Endodermal cell (in vitro differentiated cells): Measurements from ENCODE around the gene ITGA2B. TPM values are rescaled to one million over a fixed set of nuclear protein-coding genes. Genes with fewer than 3 reads are reported as not detected.

Source experiments
- DNase-seq: peaks from one replicate; pipeline ENCODE4 v3.0.0-alpha.2; 2017
- H3K27ac ChIP-seq: 2 replicates; pipeline ENCODE4 v1.5.1; 2013; ENCODE audit warnings: mild to moderate bottlenecking, low read depth, low read length, moderate library complexity
- H3K27me3 ChIP-seq: 2 replicates; pipeline ENCODE4 v1.6.1; 2013; ENCODE audit warnings: mild to moderate bottlenecking, low read length, moderate library complexity; ENCODE audit not compliant: insufficient read depth, control insufficient read depth, poor library complexity, severe bottlenecking
- H3K36me3 ChIP-seq: 2 replicates; pipeline ENCODE4 v1.7.0; 2013; ENCODE audit warnings: mild to moderate bottlenecking, low read length, moderate library complexity; ENCODE audit not compliant: control insufficient read depth, insufficient read depth
- H3K4me1 ChIP-seq: one replicate; pipeline ENCODE4 v1.7.0; 2013; ENCODE audit warnings: low read length; ENCODE audit not compliant: control insufficient read depth, insufficient read depth
- H3K4me3 ChIP-seq: 2 replicates; pipeline ENCODE4 v1.5.1; 2013; ENCODE audit warnings: mild to moderate bottlenecking, low read length, moderate library complexity
- H3K9ac ChIP-seq: 2 replicates; pipeline ENCODE4 v1.6.1; 2013; ENCODE audit warnings: mild to moderate bottlenecking, low read length, moderate library complexity; ENCODE audit not compliant: poor library complexity, severe bottlenecking; ENCODE audit errors: extremely low read depth
- H3K9me3 ChIP-seq: 2 replicates; pipeline ENCODE4 v1.6.1; 2013; ENCODE audit warnings: mild to moderate bottlenecking, low read length, moderate library complexity; ENCODE audit not compliant: control insufficient read depth
- H3K27ac Mint-ChIP-seq: 2 replicates; pipeline ENCODE4 v1.8.0; 2020; ENCODE audit warnings: mixed read lengths
- H3K27me3 Mint-ChIP-seq: 2 replicates; pipeline ENCODE4 v1.8.0; 2021; ENCODE audit warnings: mild to moderate bottlenecking, mixed read lengths; ENCODE audit not compliant: insufficient read depth
- H3K36me3 Mint-ChIP-seq: 2 replicates; pipeline ENCODE4 v1.8.0; 2020; ENCODE audit warnings: low read depth, mixed read lengths
- H3K4me1 Mint-ChIP-seq: 2 replicates; pipeline ENCODE4 v1.8.0; 2020; ENCODE audit warnings: mixed read lengths
- H3K4me3 Mint-ChIP-seq: 2 replicates; pipeline ENCODE4 v1.8.0; 2020; ENCODE audit warnings: mild to moderate bottlenecking, moderate library complexity, mixed read lengths
- H3K9me3 Mint-ChIP-seq: 2 replicates; pipeline ENCODE4 v1.8.0; 2020; ENCODE audit warnings: mild to moderate bottlenecking, mixed read lengths
- WGBS, 2 experiments: methylation state at CpG; one replicate each; pipeline versions ENCODE4 v1.1.5 to v1.1.7; 2013; ENCODE audit warnings: missing lambda C conversion rate in 2 of 2, mixed read lengths in 1 of 2; ENCODE audit not compliant: insufficient coverage in 1 of 2, insufficient read length in 1 of 2; 5-methylcytosine and 5-hydroxymethylcytosine counted together
- total RNA-seq, 2 donors: library from RNA; stranded (reverse); fragmentation: NEBNext Ultra II Directional in 1 of 2; extraction: Animal tissue kit (Norgen Biotek cat#: 25700) in 1 of 2; gene quantifications; 2 replicates in 1 of 2; 3 replicates in 1 of 2; pipeline ENCODE4 v1.2.1, GENCODE V29; 2021
- TF ChIP-seq, protein P1 (sequence below): fragments of 200-600 bp; sonication (generic); conservative IDR thresholded peaks from 2 replicates; pipeline ENCODE4 v1.5.0; 2021; ENCODE audit warnings: antibody characterized with exemption, mild to moderate bottlenecking

Gene ITGA2B
- total RNA-seq, 2 donors from 2014 or later, result 5.2 to 8.5 TPM

GRCh38 chr17:44400226-44400847 is 10.9 kb upstream of the ITGA2B start:
- 98 to 100% methylated on average over 2 to 3 of the region's 3 CpGs for WGBS, 2 experiments
- H3K9ac ChIP-seq, result no peak overlapping the region
- no peak overlapping the region for H3K27ac ChIP-seq
- no peaks in the 10 kb centered on the region for H3K27me3 ChIP-seq
- H3K4me1 ChIP-seq, result no peaks in the 10 kb centered on the region
- Mint-ChIP-seq H3K4me1 (no peaks in the 10 kb centered on the region), H3K4me3 (no peak overlapping the region), H3K27ac (peak overlapping the region; percentile 16), H3K27me3 (no peaks in the 10 kb centered on the region), H3K36me3 (peaks cover 55% of the 10 kb centered on the region), H3K9me3 (no peaks in the 10 kb centered on the region)
- no peak overlapping the region for H3K4me3 ChIP-seq
- no peaks in the 10 kb centered on the region for H3K9me3 ChIP-seq
- no peak for DNase-seq
- TF ChIP-seq, protein P1, sequence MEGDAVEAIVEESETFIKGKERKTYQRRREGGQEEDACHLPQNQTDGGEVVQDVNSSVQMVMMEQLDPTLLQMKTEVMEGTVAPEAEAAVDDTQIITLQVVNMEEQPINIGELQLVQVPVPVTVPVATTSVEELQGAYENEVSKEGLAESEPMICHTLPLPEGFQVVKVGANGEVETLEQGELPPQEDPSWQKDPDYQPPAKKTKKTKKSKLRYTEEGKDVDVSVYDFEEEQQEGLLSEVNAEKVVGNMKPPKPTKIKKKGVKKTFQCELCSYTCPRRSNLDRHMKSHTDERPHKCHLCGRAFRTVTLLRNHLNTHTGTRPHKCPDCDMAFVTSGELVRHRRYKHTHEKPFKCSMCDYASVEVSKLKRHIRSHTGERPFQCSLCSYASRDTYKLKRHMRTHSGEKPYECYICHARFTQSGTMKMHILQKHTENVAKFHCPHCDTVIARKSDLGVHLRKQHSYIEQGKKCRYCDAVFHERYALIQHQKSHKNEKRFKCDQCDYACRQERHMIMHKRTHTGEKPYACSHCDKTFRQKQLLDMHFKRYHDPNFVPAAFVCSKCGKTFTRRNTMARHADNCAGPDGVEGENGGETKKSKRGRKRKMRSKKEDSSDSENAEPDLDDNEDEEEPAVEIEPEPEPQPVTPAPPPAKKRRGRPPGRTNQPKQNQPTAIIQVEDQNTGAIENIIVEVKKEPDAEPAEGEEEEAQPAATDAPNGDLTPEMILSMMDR, result peak; percentile 75
- peaks cover 90% of the 10 kb centered on the region for H3K36me3 ChIP-seq

DNA sequence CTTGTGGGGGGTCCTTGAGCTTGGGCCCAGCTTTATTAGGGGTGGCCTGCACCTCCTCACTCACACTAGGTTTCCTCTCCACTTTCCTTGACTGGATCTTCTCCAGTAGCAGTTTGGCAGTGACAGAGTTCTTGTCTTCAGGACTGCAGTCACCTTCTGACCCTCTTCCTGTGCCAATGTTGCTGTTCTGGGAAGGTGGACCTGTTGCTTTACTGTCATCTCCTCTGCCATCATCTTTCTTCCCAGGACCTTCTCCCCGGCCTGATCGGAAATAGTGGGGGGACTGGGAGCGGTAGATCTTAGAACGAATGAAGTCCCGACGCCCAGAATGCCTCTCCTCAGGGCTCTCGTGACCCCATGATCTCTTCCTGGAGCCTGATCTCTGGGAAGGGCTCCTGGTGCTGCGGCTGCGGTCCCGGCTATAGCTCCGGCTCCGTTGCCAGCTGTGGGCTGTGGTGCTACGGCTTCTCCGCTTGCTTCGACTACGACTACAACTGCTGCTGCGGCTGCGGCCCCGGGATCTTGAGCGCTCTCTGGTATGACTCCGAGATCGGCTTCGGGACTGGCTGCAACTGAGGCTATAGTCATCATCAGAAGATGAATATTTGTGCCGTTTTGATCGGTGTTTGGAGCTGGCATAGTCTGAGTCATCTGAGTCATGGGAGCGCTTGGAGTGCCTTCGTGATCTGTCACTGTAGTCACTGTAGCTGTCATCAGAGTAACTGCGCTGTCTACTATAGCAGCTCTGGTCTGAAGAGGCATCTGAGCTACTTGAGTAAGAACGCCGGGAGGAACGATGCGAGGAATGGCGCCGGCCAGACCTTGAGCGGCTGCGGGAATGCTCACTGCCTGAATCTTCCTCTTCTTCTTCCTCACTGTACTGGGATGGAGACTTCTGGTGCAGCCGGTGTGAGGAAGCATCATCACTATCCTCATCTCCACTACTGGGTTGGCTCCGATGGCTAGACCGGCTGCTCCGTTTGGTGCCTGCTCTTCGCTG is 9.5 kb upstream of the ITGA2B start:
- no peaks in the 10 kb centered on the region for H3K27me3 Mint-ChIP-seq
- Histone ChIP-seq H3K9ac (no peak overlapping the region), H3K4me1 (no peaks in the 10 kb centered on the region), H3K4me3 (no peak overlapping the region), H3K27ac (no peak overlapping the region), H3K9me3 (no peaks in the 10 kb centered on the region), H3K27me3 (no peaks in the 10 kb centered on the region), H3K36me3 (peaks cover 83% of the 10 kb centered on the region)
- 96 to 99% methylated on average over 40 to 41 of the region's 41 CpGs for WGBS, 2 experiments
- no peak for DNase-seq
- no peak overlapping the region for H3K27ac Mint-ChIP-seq
- TF ChIP-seq, protein P1, result no peak
- H3K9me3 Mint-ChIP-seq, result no peaks in the 10 kb centered on the region
- no peak overlapping the region for H3K4me3 Mint-ChIP-seq
- H3K36me3 Mint-ChIP-seq, result peaks cover 51% of the 10 kb centered on the region
- H3K4me1 Mint-ChIP-seq, result no peaks in the 10 kb centered on the region

GRCh38 chr17:44397479-44398440 is 8.3 kb upstream of the ITGA2B start:
- Histone ChIP-seq H3K9ac (no peak overlapping the region), H3K27ac (no peak overlapping the region), H3K9me3 (no peaks in the 10 kb centered on the region), H3K4me3 (no peak overlapping the region), H3K36me3 (peaks cover 72% of the 10 kb centered on the region), H3K4me1 (no peaks in the 10 kb centered on the region), H3K27me3 (no peaks in the 10 kb centered on the region)
- WGBS, 2 experiments, result 95 to 100% methylated on average over 1 to 8 of the region's 8 CpGs
- H3K27ac Mint-ChIP-seq, result no peak overlapping the region
- TF ChIP-seq, protein P1, result no peak
- DNase-seq, result no peak
- no peaks in the 10 kb centered on the region for H3K4me1 Mint-ChIP-seq
- no peaks in the 10 kb centered on the region for H3K27me3 Mint-ChIP-seq
- H3K36me3 Mint-ChIP-seq, result peaks cover 40% of the 10 kb centered on the region
- H3K9me3 Mint-ChIP-seq, result no peaks in the 10 kb centered on the region
- H3K4me3 Mint-ChIP-seq, result no peak overlapping the region
